Islet of Langerhans (tissue), 1 donor: ENCODE data around the gene MOGAT3.
A peak's percentile ranks its signal among the peaks of the same experiment; 100 is the strongest.

Experiments used
- FAIRE-seq: peaks from one replicate; lab custom pipeline; 2011; peaks lifted over from hg19 to GRCh38; lab: Jason Lieb, UNC

The MOGAT3 gene

GRCh38 chr7:101233907-101234547 lies 33.2 kb upstream of the MOGAT3 start:
- FAIRE-seq, result no peak

- FAIRE-seq, result no peak
These were observed 31.5 kb upstream of the MOGAT3 start for GRCh38 chr7:101232141-101232850.

- no peak for FAIRE-seq
These were observed 30.8 kb upstream of the MOGAT3 start for GRCh38 chr7:101231644-101232043.

GRCh38 chr7:101226721-101227120 lies 25.9 kb upstream of the MOGAT3 start:
- no peak for FAIRE-seq

- no peak for FAIRE-seq
These were observed 24.8 kb upstream of the MOGAT3 start for GRCh38 chr7:101225650-101226049.

- FAIRE-seq, result no peak
These were observed 22.7 kb upstream of the MOGAT3 start for GRCh38 chr7:101223528-101223927.

- no peak for FAIRE-seq
These were observed 21.5 kb upstream of the MOGAT3 start for GRCh38 chr7:101222275-101222830.

- no peak for FAIRE-seq
These were observed 19.5 kb upstream of the MOGAT3 start for GRCh38 chr7:101220295-101220694.

GRCh38 chr7:101218236-101219125 lies 17.6 kb upstream of the MOGAT3 start:
- no peak for FAIRE-seq

GRCh38 chr7:101217388-101218235 lies 16.8 kb upstream of the MOGAT3 start, which contains the start of the genes PLOD3 and ZNHIT1:
TSS of gene PLOD3 (minus strand) at chr7:101217581. CDS start at chr7:101217274, 307 bp downstream.
TSS of gene ZNHIT1 (plus strand) at chr7:101218165. CDS start at chr7:101218196, 31 bp downstream.
- peak; percentile 94 for FAIRE-seq

GRCh38 chr7:101216860-101217387 lies 16.1 kb upstream of the MOGAT3 start:
- FAIRE-seq, result no peak

- no peak for FAIRE-seq
These were observed 15.4 kb upstream of the MOGAT3 start for GRCh38 chr7:101216001-101216859.

- no peak for FAIRE-seq
These were observed 11.2 kb upstream of the MOGAT3 start for GRCh38 chr7:101212014-101212413.

- FAIRE-seq, result no peak
These were observed 10.7 kb upstream of the MOGAT3 start for GRCh38 chr7:101211501-101211900.

- FAIRE-seq, result no peak
These were observed 9.3 kb upstream of the MOGAT3 start for GRCh38 chr7:101210143-101210542.

GRCh38 chr7:101208794-101209193 lies 8.0 kb upstream of the MOGAT3 start:
- FAIRE-seq, result no peak

GRCh38 chr7:101207459-101207858 lies 6.6 kb upstream of the MOGAT3 start:
- no peak for FAIRE-seq

- no peak for FAIRE-seq
These were observed 5.8 kb upstream of the MOGAT3 start for GRCh38 chr7:101206665-101207042.

- no peak for FAIRE-seq
These were observed 5.2 kb upstream of the MOGAT3 start for GRCh38 chr7:101205901-101206664.
